T47D (cell line): ENCODE results near the gene DAPL1.

Experiments
- DNase-seq, 2 experiments: peaks; one replicate each; pipeline versions ENCODE4 v3.0.0 to v3.0.0-alpha.2; 2011 to 2012; ENCODE audit warnings: low read depth in 1 of 2, low spot score in 1 of 2
- JUND ChIP-seq: IDR thresholded peaks from 2 replicates; pipeline ENCODE4 v1.6.1; 2012; ENCODE audit warnings: low read depth
- in situ Hi-C: cut with HindIII; loops from 2 replicates; pipeline ENCODE4 v1.10.0; 2016; ENCODE audit warnings: low sequenced_read_pairs, low pct_unique_long_range_greater_than_20kb

The DAPL1 gene

GRCh38 chr2:158795195-158795924 is at the start of gene DAPL1:
DAPL1 (plus strand) TSS chr2:158795317; CDS start chr2:158795373, 56 bp downstream.
- in situ Hi-C loops = no loop called here
- no peak for TF ChIP-seq JUND
- peak in 1 of 2 experiments; percentile 35 for DNase-seq

GRCh38 chr2:158745866-158746382 is 49.2 kb upstream of the DAPL1 start:
- no peak for TF ChIP-seq JUND
- in situ Hi-C loops = no loop called here
- DNase-seq = no peak

- no peak for TF ChIP-seq JUND
- no peak for DNase-seq
- in situ Hi-C loops = no loop called here
Measured at GRCh38 chr2:158746488-158746887, 48.6 kb upstream of the DAPL1 start.

GRCh38 chr2:158747281-158747680 is 47.8 kb upstream of the DAPL1 start:
- no peak for TF ChIP-seq JUND
- no peak for DNase-seq
- in situ Hi-C loops = no loop called here

- no peak for DNase-seq
- TF ChIP-seq JUND = no peak
- in situ Hi-C loops = no loop called here
Measured at GRCh38 chr2:158748926-158749590, 46.1 kb upstream of the DAPL1 start.

GRCh38 chr2:158750458-158751125 is 44.5 kb upstream of the DAPL1 start:
- no peak for DNase-seq
- no peak for TF ChIP-seq JUND
- in situ Hi-C loops = no loop called here

- DNase-seq = peak; percentile 35 to 70
- in situ Hi-C loops = no loop called here
Measured at GRCh38 chr2:158753641-158754611, 41.2 kb upstream of the DAPL1 start.

GRCh38 chr2:158755310-158756087 is 39.6 kb upstream of the DAPL1 start:
- DNase-seq = no peak
- in situ Hi-C loops = no loop called here
- no peak for TF ChIP-seq JUND

More at GRCh38 chr2:158753641-158754611, 41.2 kb upstream of the DAPL1 start:
- TF ChIP-seq JUND = no peak

- TF ChIP-seq JUND = no peak
- in situ Hi-C loops = no loop called here
- no peak for DNase-seq
Measured at GRCh38 chr2:158756331-158756730, 38.8 kb upstream of the DAPL1 start.

GRCh38 chr2:158756976-158757375 is 38.1 kb upstream of the DAPL1 start:
- no peak for DNase-seq
- in situ Hi-C loops = no loop called here
- TF ChIP-seq JUND = no peak

- TF ChIP-seq JUND = no peak
Measured at GRCh38 chr2:158760887-158761286, 34.2 kb upstream of the DAPL1 start.

More at GRCh38 chr2:158760887-158761286, 34.2 kb upstream of the DAPL1 start:
- in situ Hi-C loops = no loop called here
- DNase-seq = no peak
